ENCODE measurements around the gene C10orf105. TPM values are rescaled to one million over a fixed set of nuclear protein-coding genes. Genes with fewer than 3 reads are reported as not detected.

The C10orf105 gene
- total and polyA plus RNA-seq, 2 of the 13 experiments (the other 11 are each of a cell fraction or from before 2014, with no cell fraction given): not detected

GRCh38 chr10:71679425-71679824 lies 40.2 kb downstream of the C10orf105 start (continued):
- TF ChIP-seq AHDC1 (CRISPR knock-in tag; IDR thresholded peaks at IDR 0.05; ENCODE audit: borderline replicate concordance) (no peak), CBX5 (CRISPR knock-in tag; IDR thresholded peaks at IDR 0.05; ENCODE audit: borderline replicate concordance) (no peak), CHD2 (IDR thresholded peaks at IDR 0.05; ENCODE audit: low read depth, low read length) (no peak), ZFP91 (CRISPR knock-in tag; IDR thresholded peaks at IDR 0.05; ENCODE audit: borderline replicate concordance) (no peak), RXRA (CRISPR knock-in tag; IDR thresholded peaks at IDR 0.05) (no peak), ARNT2 (CRISPR knock-in tag; IDR thresholded peaks at IDR 0.05; ENCODE audit: low read depth) (no peak), TRIM24 (CRISPR knock-in tag; IDR thresholded peaks at IDR 0.05) (no peak)
